GM12873 (cell line): ENCODE data around the gene PDE4B.

Experiments used
- CTCF ChIP-seq: IDR thresholded peaks from 2 replicates; pipeline ENCODE4 v1.5.1; 2012; ENCODE audit warnings: low read depth, mild to moderate bottlenecking, moderate library complexity, low read length, control low read depth; ENCODE audit not compliant: insufficient read depth; ENCODE audit errors: missing control alignments

Gene PDE4B

GRCh38 chr1:66365635-66366034 is 572.9 kb downstream of the PDE4B start:
- TF ChIP-seq CTCF = no peak

GRCh38 chr1:66366634-66367033 is 573.9 kb downstream of the PDE4B start:
- no peak for TF ChIP-seq CTCF

GRCh38 chr1:66367369-66367768 is 574.7 kb downstream of the PDE4B start:
- TF ChIP-seq CTCF = no peak

- no peak for TF ChIP-seq CTCF
Observed at GRCh38 chr1:66368261-66368660, 575.6 kb downstream of the PDE4B start.

GRCh38 chr1:66370462-66370971 is 577.8 kb downstream of the PDE4B start:
- TF ChIP-seq CTCF = no peak

GRCh38 chr1:66371233-66372005 is 578.7 kb downstream of the PDE4B start:
- no peak for TF ChIP-seq CTCF

GRCh38 chr1:66372522-66373101 is 579.9 kb downstream of the PDE4B start:
- TF ChIP-seq CTCF = no peak
